PC-9 (cell line): Measurements from ENCODE around the gene MYO7B. TPM values are rescaled to one million over a fixed set of nuclear protein-coding genes. Genes with fewer than 3 reads are reported as not detected.

Experiments
- BruUV-seq: library from RNA; stranded (reverse); fragments of 400-500 nt; replicated peaks from 2 replicates; lab custom pipeline; 2021; lab: Mats Ljungman, UMichigan
- CTCF ChIA-PET: fragments of 300-600 bp; sonication (Branson Sonifier 250); formaldehyde crosslinking; loops from one replicate; lab custom pipeline; 2022; ENCODE audit warnings: antibody characterized with exemption; lab: Charles Lee
- POLR2A ChIA-PET: fragments of 300-600 bp; sonication (Branson Sonifier 250); formaldehyde crosslinking; loops from one replicate; lab custom pipeline; 2022; ENCODE audit warnings: antibody characterized with exemption; ENCODE audit not compliant: unreplicated experiment; lab: Charles Lee
- DNase-seq, 2 experiments: peaks; one replicate each; pipeline versions ENCODE4 v3.0.0 to v3.0.0-alpha.2; 2015 to 2022; ENCODE audit warnings: mixed read lengths in 1 of 2
- H2AFZ ChIP-seq: fragments of 200-600 bp; sonication (generic); 2 replicates; pipeline ENCODE4 v1.8.1; 2017; ENCODE audit warnings: antibody characterized with exemption
- H3F3A ChIP-seq: fragments of 200-600 bp; sonication (generic); 2 replicates; pipeline ENCODE4 v1.8.1; 2017; ENCODE audit warnings: antibody characterized with exemption, mild to moderate bottlenecking, low read depth; ENCODE audit not compliant: insufficient read depth
- H3K27ac ChIP-seq: fragments of 200-600 bp; sonication (generic); 2 replicates; pipeline ENCODE4 v1.6.1; 2016; ENCODE audit warnings: mixed run types
- H3K27me3 ChIP-seq: fragments of 200-600 bp; sonication (generic); 2 replicates; pipeline ENCODE4 v1.6.1; 2016; ENCODE audit warnings: low read depth, mixed run types; ENCODE audit not compliant: insufficient read depth
- H3K36me3 ChIP-seq: fragments of 200-600 bp; sonication (generic); 2 replicates; pipeline ENCODE4 v1.6.1; 2016; ENCODE audit warnings: low read depth, mixed run types
- H3K4me1 ChIP-seq: fragments of 200-600 bp; sonication (generic); replicated peaks from 2 replicates; pipeline ENCODE4 v1.6.1; 2016; ENCODE audit warnings: mixed run types; ENCODE audit not compliant: insufficient read depth
- H3K4me2 ChIP-seq: fragments of 200-600 bp; sonication (generic); 2 replicates; pipeline ENCODE4 v1.6.1; 2017; ENCODE audit warnings: mixed run types
- H3K4me3 ChIP-seq: fragments of 200-600 bp; sonication (generic); 2 replicates; pipeline ENCODE4 v1.6.1; 2016; ENCODE audit warnings: mixed run types
- H3K79me2 ChIP-seq: fragments of 200-600 bp; sonication (generic); 2 replicates; pipeline ENCODE4 v1.6.1; 2017; ENCODE audit warnings: low read depth, mixed run types
- H3K9me2 ChIP-seq: fragments of 200-600 bp; sonication (generic); 2 replicates; pipeline ENCODE4 v1.8.1; 2017; ENCODE audit warnings: mild to moderate bottlenecking; ENCODE audit not compliant: insufficient read depth
- H3K9me3 ChIP-seq: fragments of 200-600 bp; sonication (generic); 2 replicates; pipeline ENCODE4 v1.8.1; 2016; ENCODE audit warnings: low read depth; ENCODE audit not compliant: insufficient read depth
- H4K20me1 ChIP-seq: fragments of 200-600 bp; sonication (generic); 2 replicates; pipeline ENCODE4 v1.8.1; 2017; ENCODE audit not compliant: insufficient read depth
- CTCF ChIP-seq: fragments of 200-600 bp; sonication (generic); conservative IDR thresholded peaks from 2 replicates; pipeline ENCODE4 v1.6.1; 2017; ENCODE audit warnings: mixed run types, antibody characterized with exemption, mild to moderate bottlenecking, moderate library complexity
- EZH2 ChIP-seq: fragments of 200-600 bp; sonication (generic); IDR thresholded peaks from 2 replicates; pipeline ENCODE4 v1.8.0; 2017; ENCODE audit warnings: antibody characterized with exemption, low read depth
- intact Hi-C: fragments of 100-400 bp; cut with micrococcal nuclease; formaldehyde crosslinking; loops from one replicate; pipeline ENCODE4 v1.10.0; 2022; ENCODE audit not compliant: unreplicated experiment
- total RNA-seq: library from RNA; stranded (reverse); gene quantifications from 2 replicates; pipeline ENCODE4 v1.2.3, GENCODE V29; 2021

MYO7B gene
- total RNA-seq, 1 experiment from 2014 or later, result not detected

GRCh38 chr2:127606625-127607398 is 71.3 kb downstream of the MYO7B start:
- H3K4me2 ChIP-seq, result no peak overlapping the region
- peaks cover 7% of the 10 kb centered on the region; the same call in 1 of the 2 replicates for H3K9me3 ChIP-seq
- intact Hi-C loops, result no loop called here
- ChIA-PET CTCF (no interaction called here), POLR2A (no interaction called here)
- DNase-seq, result no peak
- no peaks in the 10 kb centered on the region for H4K20me1 ChIP-seq
- H3K36me3 ChIP-seq, result no peaks in the 10 kb centered on the region
- BruUV-seq, result no TSS peak
- H3F3A ChIP-seq, result no peaks in the 10 kb centered on the region
- H2AFZ ChIP-seq, result no peak overlapping the region
- no peaks in the 10 kb centered on the region for H3K4me1 ChIP-seq
- H3K27me3 ChIP-seq, result peaks cover 57% of the 10 kb centered on the region
- H3K4me3 ChIP-seq, result no peak overlapping the region
- no peaks in the 10 kb centered on the region for H3K79me2 ChIP-seq
- TF ChIP-seq EZH2, result no peak
- no peak for TF ChIP-seq CTCF
- H3K27ac ChIP-seq, result no peak overlapping the region
- no peaks in the 10 kb centered on the region for H3K9me2 ChIP-seq

- Histone ChIP-seq H3K4me2 (no peak overlapping the region), H3K9me3 (peaks cover 7% of the 10 kb centered on the region; the same call in 1 of the 2 replicates), H3K27ac (no peak overlapping the region), H3K27me3 (peaks cover 63% of the 10 kb centered on the region), H3K36me3 (no peaks in the 10 kb centered on the region), H3K4me1 (no peaks in the 10 kb centered on the region), H3K9me2 (no peaks in the 10 kb centered on the region), H2AFZ (no peak overlapping the region), H3F3A (no peaks in the 10 kb centered on the region), H4K20me1 (no peaks in the 10 kb centered on the region), H3K79me2 (no peaks in the 10 kb centered on the region), H3K4me3 (no peak overlapping the region)
- CTCF ChIA-PET, result no interaction called here
- TF ChIP-seq EZH2, result no peak
- TF ChIP-seq CTCF, result no peak
- intact Hi-C loops, result no loop called here
- POLR2A ChIA-PET, result no interaction called here
- no peak for DNase-seq
- no TSS peak for BruUV-seq
These were observed 72.0 kb downstream of the MYO7B start for GRCh38 chr2:127607399-127607908.

- DNase-seq, result no peak
- H3F3A ChIP-seq, result no peaks in the 10 kb centered on the region
- H3K9me3 ChIP-seq, result peaks cover 6% of the 10 kb centered on the region
- H2AFZ ChIP-seq, result no peak overlapping the region
- H3K36me3 ChIP-seq, result no peaks in the 10 kb centered on the region
- H4K20me1 ChIP-seq, result no peaks in the 10 kb centered on the region
- H3K9me2 ChIP-seq, result no peaks in the 10 kb centered on the region
- no peaks in the 10 kb centered on the region for H3K79me2 ChIP-seq
- POLR2A ChIA-PET, result no interaction called here
- CTCF ChIA-PET, result no interaction called here
- H3K4me3 ChIP-seq, result no peak overlapping the region
- no peaks in the 10 kb centered on the region for H3K4me1 ChIP-seq
- no TSS peak for BruUV-seq
- H3K27me3 ChIP-seq, result peaks cover 72% of the 10 kb centered on the region
- TF ChIP-seq EZH2 (no peak), CTCF (no peak)
- H3K4me2 ChIP-seq, result no peak overlapping the region
- no peak overlapping the region for H3K27ac ChIP-seq
- intact Hi-C loops, result no loop called here
These were observed 72.9 kb downstream of the MYO7B start for GRCh38 chr2:127608061-127609030.
